ENCODE data around the gene ZNF768.
"Not testable (repeated sequence)": the region's sequence is repeated elsewhere in the genome, so short reads cannot be mapped to it uniquely, and the experiment has no call there.

The ZNF768 gene

DNA sequence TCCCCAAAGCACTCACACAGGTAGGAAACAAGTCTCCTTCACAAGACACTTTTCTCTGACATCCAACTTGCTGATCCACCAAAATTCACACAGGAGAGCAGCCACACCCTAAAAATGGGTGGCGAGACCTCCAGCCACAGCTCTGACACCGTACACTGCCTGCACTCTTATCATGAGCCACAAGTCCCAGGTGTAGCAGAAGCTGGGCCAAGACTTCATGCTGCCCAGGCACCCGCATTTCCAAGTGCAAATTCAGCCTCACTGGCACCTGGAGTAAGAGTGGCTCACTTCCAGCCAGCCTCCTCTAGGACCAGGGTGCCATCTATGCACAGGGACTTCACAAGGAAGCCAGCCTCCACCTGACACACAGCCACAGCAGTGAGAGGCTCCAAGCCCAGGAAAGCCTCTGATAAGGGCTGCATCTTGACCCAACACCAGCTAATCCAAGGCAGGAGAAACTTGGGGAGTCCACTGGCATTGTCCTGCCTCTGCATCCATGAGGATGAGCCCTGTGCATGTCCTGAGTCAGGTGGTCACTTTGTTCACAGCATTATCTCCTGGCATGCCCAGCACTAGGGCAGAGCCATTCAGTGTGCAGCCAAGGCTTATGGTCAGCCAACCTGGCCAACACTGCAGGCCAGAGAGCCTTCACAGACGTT is 2.6 kb upstream of the ZNF768 start:
- FAIRE-seq: no peak
- DNase-seq (ENCODE audit: insufficient read length): no peak
- TF ChIP-seq POLR2AphosphoS5 (IDR thresholded peaks at IDR 0.05; ENCODE audit: low read depth, low read length): no peak
- TF ChIP-seq POLR2A (IDR thresholded peaks at IDR 0.05; ENCODE audit: low read depth, low read length): peak; percentile 29; the same call in 1 of the 2 replicates
- TF ChIP-seq TAF1 (IDR thresholded peaks at IDR 0.05; ENCODE audit: borderline replicate concordance, low read depth, low read length): no peak

GRCh38 chr16:30527635-30528178 is 1.3 kb upstream of the ZNF768 start:
- no peak for FAIRE-seq
- no peak for DNase-seq (ENCODE audit: insufficient read length)
- TF ChIP-seq POLR2A (IDR thresholded peaks at IDR 0.05; ENCODE audit: low read depth, low read length): no peak
- TF ChIP-seq TAF1 (IDR thresholded peaks at IDR 0.05; ENCODE audit: borderline replicate concordance, low read depth, low read length): no peak
- no peak for TF ChIP-seq POLR2AphosphoS5 (IDR thresholded peaks at IDR 0.05; ENCODE audit: low read depth, low read length)

- peak; percentile 97 for DNase-seq (ENCODE audit: insufficient read length)
- peak; percentile 98 for FAIRE-seq
- TF ChIP-seq POLR2AphosphoS5 (IDR thresholded peaks at IDR 0.05; ENCODE audit: low read depth, low read length): no peak; the same call in 1 of the 2 replicates
- peak; percentile 17; the same call in 1 of the 2 replicates for TF ChIP-seq POLR2A (IDR thresholded peaks at IDR 0.05; ENCODE audit: low read depth, low read length)
Measured at GRCh38 chr16:30526823-30527634, 663 bp upstream of the ZNF768 start.

DNA sequence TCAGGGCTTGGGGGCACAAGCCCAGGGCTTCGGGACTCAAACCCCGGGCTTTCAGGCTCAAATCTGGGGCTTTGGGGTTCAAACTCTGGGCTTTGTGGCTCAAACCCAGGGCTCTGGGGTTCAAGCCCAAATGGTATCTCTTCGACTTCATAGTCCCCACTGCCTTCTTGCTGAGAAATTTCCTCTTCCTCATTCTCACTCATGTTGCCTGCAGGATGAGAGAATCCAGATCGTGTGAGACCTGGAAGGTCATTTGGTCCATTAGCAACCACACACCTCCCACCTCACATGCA is 576 bp downstream of the ZNF768 start:
- DNase-seq (ENCODE audit: insufficient read length) (no peak), FAIRE-seq (no peak)
- TF ChIP-seq POLR2A (IDR thresholded peaks at IDR 0.05; ENCODE audit: low read depth, low read length): no peak
- TF ChIP-seq POLR2AphosphoS5 (IDR thresholded peaks at IDR 0.05; ENCODE audit: low read depth, low read length): no peak
- no peak for TF ChIP-seq TAF1 (IDR thresholded peaks at IDR 0.05; ENCODE audit: borderline replicate concordance, low read depth, low read length)

GRCh38 chr16:30524575-30525568 is 1.5 kb downstream of the ZNF768 start:
- no peak for DNase-seq (ENCODE audit: insufficient read length)
- TF ChIP-seq POLR2AphosphoS5 (IDR thresholded peaks at IDR 0.05; ENCODE audit: low read depth, low read length) (no peak), POLR2A (IDR thresholded peaks at IDR 0.05; ENCODE audit: low read depth, low read length) (no peak), TAF1 (IDR thresholded peaks at IDR 0.05; ENCODE audit: borderline replicate concordance, low read depth, low read length) (no peak)
- no peak for FAIRE-seq

DNA sequence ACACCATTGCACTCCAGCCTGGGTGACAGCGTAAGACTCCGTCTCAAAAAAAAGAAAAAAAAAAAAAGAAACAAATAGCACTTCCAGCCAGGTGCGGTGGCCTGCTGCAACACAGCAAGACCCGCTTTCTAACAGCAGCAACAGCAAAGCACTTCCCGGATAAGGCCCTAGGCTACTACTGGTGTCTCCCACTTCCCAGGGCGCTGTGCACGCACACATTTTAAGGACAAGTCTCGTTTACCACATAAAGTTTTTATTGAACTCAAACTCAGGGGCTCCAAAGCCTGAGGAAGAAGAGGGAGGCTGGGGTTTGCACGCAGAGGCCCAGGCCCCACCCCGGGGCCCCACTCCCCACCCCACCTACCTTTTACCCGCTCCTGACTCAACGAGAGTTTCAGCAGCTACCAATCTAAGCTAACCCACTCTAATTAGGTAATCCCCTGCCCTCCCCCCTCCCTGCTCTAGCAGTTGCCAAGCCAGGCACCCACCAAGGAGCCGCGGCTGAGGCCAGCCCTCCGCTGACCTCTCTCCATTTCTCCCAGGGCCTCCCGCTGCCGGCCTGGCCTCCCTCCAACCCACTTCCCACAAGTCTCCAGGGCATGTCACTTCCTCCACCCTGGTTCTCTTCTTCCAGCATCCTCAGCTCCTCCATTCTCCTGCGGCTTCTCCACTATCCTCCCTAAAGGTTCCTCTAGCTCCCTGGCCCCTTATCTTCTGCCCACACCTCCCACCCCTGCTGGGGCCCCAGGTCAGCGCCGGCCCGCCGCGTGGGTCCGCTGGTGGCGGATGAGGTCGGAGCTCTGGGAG is 2.4 kb downstream of the ZNF768 start:
- no peak for TF ChIP-seq POLR2AphosphoS5 (IDR thresholded peaks at IDR 0.05; ENCODE audit: low read depth, low read length)
- TF ChIP-seq POLR2A (IDR thresholded peaks at IDR 0.05; ENCODE audit: low read depth, low read length): no peak; the same call in 1 of the 2 replicates
- TF ChIP-seq TAF1 (IDR thresholded peaks at IDR 0.05; ENCODE audit: borderline replicate concordance, low read depth, low read length): no peak
- DNase-seq (ENCODE audit: insufficient read length) (no peak), FAIRE-seq (no peak)

- not testable (repeated sequence) for FAIRE-seq; DNase-seq (ENCODE audit: insufficient read length)
Measured at GRCh38 chr16:30522702-30523463, 3.5 kb downstream of the ZNF768 start.

DNA sequence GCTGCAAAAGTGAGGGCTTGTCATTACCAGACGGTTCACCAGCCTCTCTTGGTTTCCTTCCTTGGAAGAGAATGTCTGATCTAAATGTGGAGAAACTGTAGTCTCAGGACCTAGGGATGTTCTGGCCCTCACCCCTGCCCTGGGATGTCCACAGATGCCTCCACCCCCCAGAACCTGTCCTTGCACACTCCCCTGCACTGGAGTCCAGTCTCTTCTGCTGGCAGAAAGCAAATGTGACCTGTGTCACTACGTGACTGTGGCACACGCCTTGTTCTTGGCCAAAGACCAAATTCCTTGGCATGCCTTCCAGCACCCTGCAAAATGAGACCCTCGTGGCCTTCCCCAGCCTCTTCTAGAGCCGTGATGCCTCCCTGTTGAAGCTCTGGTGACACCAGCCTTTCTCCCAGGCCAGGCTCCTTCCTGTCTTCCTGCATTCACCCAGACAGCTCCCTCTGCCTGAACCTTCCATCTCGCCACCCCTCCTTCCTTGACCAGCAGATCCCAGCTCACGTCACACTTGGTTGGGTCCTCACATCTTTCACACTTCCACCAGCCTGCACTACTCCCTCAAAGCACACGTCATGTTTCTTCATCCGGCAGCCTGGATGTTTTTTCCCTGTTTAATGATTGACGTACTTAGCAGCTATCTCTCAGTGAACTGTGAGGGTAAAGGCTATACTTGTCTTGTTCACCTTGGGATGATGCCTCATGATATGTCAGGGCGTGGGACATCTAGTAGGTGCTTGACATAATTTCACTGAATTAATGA is 4.3 kb downstream of the ZNF768 start:
- no peak for TF ChIP-seq TAF1 (IDR thresholded peaks at IDR 0.05; ENCODE audit: borderline replicate concordance, low read depth, low read length)
- TF ChIP-seq POLR2AphosphoS5 (IDR thresholded peaks at IDR 0.05; ENCODE audit: low read depth, low read length): no peak
- no peak for TF ChIP-seq POLR2A (IDR thresholded peaks at IDR 0.05; ENCODE audit: low read depth, low read length)
- DNase-seq (ENCODE audit: insufficient read length): no peak
- FAIRE-seq: no peak

- TF ChIP-seq TAF1 (IDR thresholded peaks at IDR 0.05; ENCODE audit: borderline replicate concordance, low read depth, low read length) (no peak), POLR2AphosphoS5 (IDR thresholded peaks at IDR 0.05; ENCODE audit: low read depth, low read length) (no peak), POLR2A (IDR thresholded peaks at IDR 0.05; ENCODE audit: low read depth, low read length) (no peak)
- FAIRE-seq (no peak), DNase-seq (ENCODE audit: insufficient read length) (no peak)
Measured at GRCh38 chr16:30521476-30521872, 4.9 kb downstream of the ZNF768 start.

Measured in GM12892 (cell line).